ENCODE data around the gene IRF8. TPM values are rescaled to one million over a fixed set of nuclear protein-coding genes. Genes with fewer than 3 reads are reported as not detected.

The IRF8 gene
- total RNA-seq, 1 donor from 2014 or later, result 43.1 TPM

DNA sequence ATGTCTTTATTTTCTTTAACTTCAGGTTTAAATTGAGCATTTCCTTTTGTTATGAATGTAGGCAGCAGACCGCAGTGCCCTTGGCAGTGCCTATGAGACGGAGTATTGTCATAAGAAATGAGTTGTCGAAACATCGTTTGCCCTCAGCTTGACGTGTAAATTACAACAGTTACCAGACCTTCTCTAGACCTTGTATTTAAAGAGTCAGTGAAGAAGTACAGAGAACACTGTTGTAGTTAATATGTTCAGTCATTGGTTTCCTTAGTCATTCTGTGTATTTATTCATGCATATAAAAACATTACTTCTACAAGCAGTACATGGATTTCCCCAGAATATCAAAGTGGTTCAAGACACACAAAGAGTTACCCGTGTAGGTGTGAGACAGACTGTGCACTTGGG, 19.0 kb downstream of the IRF8 start:
- TF ChIP-seq CTCF (IDR thresholded peaks at IDR 0.05), result no peak
- DNase-seq (no peak), ATAC-seq (no peak)
- Histone ChIP-seq H3K27ac (no peak overlapping the region), H3K27me3 (no peaks in the 10 kb centered on the region), H3K4me3 (no peak overlapping the region), H3K4me1 (peaks cover 17% of the 10 kb centered on the region), H3K36me3 (no peaks in the 10 kb centered on the region), H3K9me3 (no peaks in the 10 kb centered on the region)
- intact Hi-C loops (cut with DNase I), result no loop called here

DNA sequence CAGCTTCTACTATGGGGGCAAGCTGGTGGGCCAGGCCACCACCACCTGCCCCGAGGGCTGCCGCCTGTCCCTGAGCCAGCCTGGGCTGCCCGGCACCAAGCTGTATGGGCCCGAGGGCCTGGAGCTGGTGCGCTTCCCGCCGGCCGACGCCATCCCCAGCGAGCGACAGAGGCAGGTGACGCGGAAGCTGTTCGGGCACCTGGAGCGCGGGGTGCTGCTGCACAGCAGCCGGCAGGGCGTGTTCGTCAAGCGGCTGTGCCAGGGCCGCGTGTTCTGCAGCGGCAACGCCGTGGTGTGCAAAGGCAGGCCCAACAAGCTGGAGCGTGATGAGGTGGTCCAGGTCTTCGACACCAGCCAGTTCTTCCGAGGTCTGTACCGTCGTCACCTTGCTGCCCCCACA, 19.5 kb downstream of the IRF8 start:
- H3K27ac ChIP-seq, result no peak overlapping the region
- no peaks in the 10 kb centered on the region for H3K9me3 ChIP-seq
- intact Hi-C loops (cut with DNase I), result no loop called here
- H3K4me1 ChIP-seq, result peaks cover 15% of the 10 kb centered on the region
- no peak for DNase-seq
- no peak for ATAC-seq
- no peak for TF ChIP-seq CTCF (IDR thresholded peaks at IDR 0.05)
- H3K36me3 ChIP-seq, result no peaks in the 10 kb centered on the region
- H3K27me3 ChIP-seq, result no peaks in the 10 kb centered on the region
- H3K4me3 ChIP-seq, result no peak overlapping the region

DNA sequence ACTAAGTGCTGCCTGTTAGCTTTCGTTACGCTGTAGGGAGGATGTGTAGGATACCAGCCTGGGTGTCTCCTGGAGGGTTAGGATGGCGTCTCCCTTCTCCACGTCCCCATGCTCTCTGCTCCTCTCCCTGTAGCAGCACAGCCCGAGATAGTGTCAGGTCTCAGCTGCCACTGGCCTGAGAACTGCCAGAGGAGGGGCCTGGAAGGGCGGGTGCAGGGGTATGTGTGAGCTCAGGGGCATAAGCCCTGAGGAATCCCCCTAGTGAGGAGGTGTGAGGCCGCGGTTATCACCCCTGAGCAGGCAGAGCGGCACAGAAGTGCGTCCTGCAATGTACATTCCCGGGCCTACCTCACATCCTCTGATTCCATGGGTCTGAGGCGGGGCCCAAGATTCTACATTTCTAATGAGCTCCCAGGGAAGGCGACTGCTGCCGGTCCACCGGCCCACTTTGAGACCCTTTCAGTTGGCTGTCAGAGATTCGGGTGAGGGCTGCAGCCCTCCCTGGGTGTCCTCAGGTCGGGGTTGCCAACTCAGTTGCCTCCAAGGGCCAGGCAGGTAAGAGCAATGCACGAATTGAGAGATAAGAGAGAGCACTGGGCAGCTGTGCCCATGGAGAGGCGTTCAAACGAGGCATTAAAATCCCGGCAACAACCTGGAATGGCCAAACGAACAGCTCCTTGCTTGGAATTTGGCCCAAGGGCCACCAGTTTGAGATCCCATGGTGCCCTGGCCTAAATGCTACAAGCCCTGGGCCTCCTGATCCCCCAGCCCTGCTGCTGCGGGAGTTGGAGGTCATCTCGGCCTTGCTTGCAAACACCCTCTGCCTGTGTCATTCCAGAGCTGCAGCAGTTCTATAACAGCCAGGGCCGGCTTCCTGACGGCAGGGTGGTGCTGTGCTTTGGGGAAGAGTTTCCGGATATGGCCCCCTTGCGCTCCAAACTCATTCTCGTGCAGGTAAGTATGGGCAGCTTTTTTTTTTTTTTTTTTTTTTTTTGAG, 20.6 kb downstream of the IRF8 start:
- Histone ChIP-seq H3K4me1 (peaks cover 15% of the 10 kb centered on the region), H3K9me3 (no peaks in the 10 kb centered on the region), H3K27me3 (no peaks in the 10 kb centered on the region), H3K4me3 (no peak overlapping the region), H3K27ac (no peak overlapping the region), H3K36me3 (no peaks in the 10 kb centered on the region)
- intact Hi-C loops (cut with DNase I), result no loop called here
- TF ChIP-seq CTCF (IDR thresholded peaks at IDR 0.05), result no peak
- no peak for DNase-seq
- ATAC-seq, result no peak

DNA sequence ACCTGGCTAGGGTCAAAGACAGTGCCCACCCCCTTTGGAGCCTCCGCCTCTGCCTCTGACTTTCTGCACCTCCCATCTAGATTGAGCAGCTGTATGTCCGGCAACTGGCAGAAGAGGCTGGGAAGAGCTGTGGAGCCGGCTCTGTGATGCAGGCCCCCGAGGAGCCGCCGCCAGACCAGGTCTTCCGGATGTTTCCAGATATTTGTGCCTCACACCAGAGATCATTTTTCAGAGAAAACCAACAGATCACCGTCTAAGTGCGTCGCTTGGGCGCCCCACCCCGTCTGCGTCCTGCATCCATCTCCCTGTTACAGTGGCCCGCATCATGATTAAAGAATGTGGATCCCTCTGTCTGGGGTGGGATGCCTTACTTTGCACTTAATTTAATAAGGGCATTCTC, 22.1 kb downstream of the IRF8 start:
- DNase-seq, result no peak
- no peak for TF ChIP-seq CTCF (IDR thresholded peaks at IDR 0.05)
- peaks cover 12% of the 10 kb centered on the region for H3K4me1 ChIP-seq
- H3K9me3 ChIP-seq, result no peaks in the 10 kb centered on the region
- intact Hi-C loops (cut with DNase I), result no loop called here
- H3K27me3 ChIP-seq, result no peaks in the 10 kb centered on the region
- no peak overlapping the region for H3K4me3 ChIP-seq
- ATAC-seq, result no peak
- H3K27ac ChIP-seq, result no peak overlapping the region
- no peaks in the 10 kb centered on the region for H3K36me3 ChIP-seq

DNA sequence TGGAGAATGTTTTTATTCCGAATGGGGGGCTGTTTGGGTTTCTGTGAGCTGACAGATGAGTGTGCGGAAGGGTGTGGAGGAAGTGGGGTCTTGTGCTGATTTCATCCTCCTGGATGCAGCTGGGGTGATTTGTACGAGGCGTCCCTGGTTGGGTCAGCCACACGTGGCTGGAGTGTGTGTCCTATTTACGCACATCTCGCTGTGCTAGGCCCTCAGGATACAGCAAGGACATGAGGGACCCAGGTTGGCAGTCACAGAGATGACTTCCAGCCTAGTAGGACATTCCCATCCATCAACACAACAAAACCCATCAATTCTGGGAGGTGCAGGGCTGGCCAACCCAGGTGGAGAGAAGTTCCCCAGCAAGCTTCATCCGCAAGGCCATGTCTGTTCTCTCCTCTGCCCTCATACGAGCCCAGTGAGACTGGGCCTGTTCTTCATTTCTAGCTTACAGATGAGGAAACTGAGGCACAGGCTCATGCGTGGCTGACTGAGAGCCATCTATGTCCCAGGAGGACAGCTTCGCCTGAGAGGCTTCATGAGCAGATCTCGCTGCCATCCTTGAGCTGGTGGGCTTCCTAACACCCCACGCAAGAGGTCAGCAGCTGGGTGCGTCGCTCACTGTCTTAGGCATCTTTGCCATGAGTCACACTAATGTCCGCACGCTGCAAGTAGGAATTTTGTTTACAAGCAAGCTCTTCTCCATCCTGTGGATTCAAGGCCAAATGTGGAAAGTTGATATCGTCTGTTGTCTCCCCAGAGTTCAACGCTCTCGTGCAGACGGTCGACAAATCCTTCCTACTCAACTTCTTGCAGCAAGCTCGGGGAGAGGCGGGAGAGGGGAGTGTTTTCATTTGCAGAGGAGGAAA, 24.4 kb downstream of the IRF8 start:
- Histone ChIP-seq H3K27ac (no peak overlapping the region), H3K27me3 (no peaks in the 10 kb centered on the region), H3K4me3 (no peak overlapping the region), H3K36me3 (no peaks in the 10 kb centered on the region), H3K9me3 (no peaks in the 10 kb centered on the region), H3K4me1 (peaks cover 12% of the 10 kb centered on the region)
- ATAC-seq (no peak), DNase-seq (no peak)
- intact Hi-C loops (cut with DNase I), result no loop called here
- TF ChIP-seq CTCF (IDR thresholded peaks at IDR 0.05), result no peak

Data from upper lobe of right lung (tissue), 1 donor.